H1 (cell line): ENCODE data around the gene EFCAB8. TPM values are rescaled to one million over a fixed set of nuclear protein-coding genes. Genes with fewer than 3 reads are reported as not detected.

Experiments
- CTCF ChIA-PET: fragments of 300-600 bp; sonication (Branson Sonifier 250); formaldehyde crosslinking; loops from one replicate; lab custom pipeline; 2021; ENCODE audit not compliant: partially characterized antibody; lab: Charles Lee
- POLR2A ChIA-PET: fragments of 300-600 bp; sonication (Branson Sonifier 250); formaldehyde crosslinking; loops from one replicate; lab custom pipeline; 2021; ENCODE audit warnings: inconsistent platforms; ENCODE audit not compliant: partially characterized antibody; lab: Charles Lee
- DNase-seq, 2 experiments: peaks; one replicate each; pipeline versions ENCODE4 v3.0.0 to v3.0.0-alpha.2; 2010 to 2022; ENCODE audit warnings: low spot score in 2 of 2, low read depth in 1 of 2, mixed read lengths in 1 of 2
- FAIRE-seq: peaks from 2 replicates; lab custom pipeline; 2011; peaks lifted over from hg19 to GRCh38; lab: Jason Lieb, UNC
- H2AFZ ChIP-seq: 2 replicates; pipeline ENCODE4 v1.8.1; 2012; ENCODE audit warnings: low read length, inconsistent platforms
- H2AK5ac ChIP-seq: 2 replicates; pipeline ENCODE4 v1.6.1; 2013; ENCODE audit warnings: low read depth, low read length
- H2BK120ac ChIP-seq: replicated peaks from 2 replicates; pipeline ENCODE3; 2013; ENCODE audit warnings: low read depth, low read length, inconsistent platforms
- H2BK12ac ChIP-seq: 2 replicates; pipeline ENCODE4 v1.6.1; 2013; ENCODE audit warnings: low read depth, low read length
- H2BK15ac ChIP-seq: 2 replicates; pipeline ENCODE4 v1.6.1; 2013; ENCODE audit warnings: low read length
- H2BK20ac ChIP-seq: 2 replicates; pipeline ENCODE4 v1.6.1; 2013; ENCODE audit warnings: low read length
- H2BK5ac ChIP-seq: 2 replicates; pipeline ENCODE4 v1.6.1; 2013; ENCODE audit warnings: low read depth, low read length
- H3K14ac ChIP-seq: 2 replicates; pipeline ENCODE4 v1.6.1; 2013; ENCODE audit warnings: inconsistent platforms; ENCODE audit not compliant: insufficient read length
- H3K18ac ChIP-seq: 2 replicates; pipeline ENCODE4 v1.6.1; 2013; ENCODE audit warnings: low read length; ENCODE audit errors: extremely low read depth
- H3K23ac ChIP-seq: 2 replicates; pipeline ENCODE4 v1.6.1; 2013; ENCODE audit warnings: inconsistent platforms; ENCODE audit not compliant: insufficient read length
- H3K23me2 ChIP-seq: 2 replicates; pipeline ENCODE4 v1.6.1; 2013; ENCODE audit warnings: low read depth, low read length
- H3K27ac ChIP-seq: 2 replicates; pipeline ENCODE4 v1.6.1; 2011; ENCODE audit warnings: low read depth, low read length, inconsistent platforms
- H3K27me3 ChIP-seq, 4 experiments: replicated peaks in 1 of 4; 1 replicate in 1 of 4; 2 replicates in 3 of 4; pipeline versions ENCODE4 v1.6.1 to v1.8.1; 2011 to 2013; ENCODE audit warnings: low read length in 3 of 4, mild to moderate bottlenecking in 3 of 4, inconsistent platforms in 2 of 4, mixed read lengths in 2 of 4, moderate library complexity in 1 of 4; ENCODE audit not compliant: control insufficient read depth in 3 of 4, insufficient read depth in 3 of 4; ENCODE audit errors: extremely low read depth in 1 of 4
- H3K36me3 ChIP-seq, 4 experiments: 2 replicates each; pipeline versions ENCODE4 v1.6.1 to v1.8.1; 2011 to 2013; ENCODE audit warnings: mild to moderate bottlenecking in 4 of 4, low read length in 3 of 4, moderate library complexity in 2 of 4, control low read depth in 1 of 4, inconsistent platforms in 1 of 4; ENCODE audit not compliant: insufficient read depth in 4 of 4, control insufficient read depth in 2 of 4
- H3K4ac ChIP-seq: replicated peaks from 2 replicates; pipeline ENCODE3; 2013; ENCODE audit warnings: low read length, low read depth, mixed read lengths, inconsistent platforms; ENCODE audit not compliant: insufficient read length
- H3K4me1 ChIP-seq, 4 experiments: replicated peaks in 1 of 4; 1 replicate in 1 of 4; 2 replicates in 3 of 4; pipeline versions ENCODE4 v1.6.1 to v1.8.1; 2011 to 2013; ENCODE audit warnings: low read length in 3 of 4, inconsistent platforms in 2 of 4, mixed read lengths in 1 of 4; ENCODE audit not compliant: insufficient read depth in 4 of 4, control insufficient read depth in 3 of 4
- H3K4me2 ChIP-seq, 2 experiments: 2 replicates each; pipeline versions ENCODE4 v1.6.1 to v1.8.1; 2011 to 2013; ENCODE audit warnings: low read depth in 2 of 2, low read length in 2 of 2, control low read depth in 1 of 2, inconsistent platforms in 1 of 2, mild to moderate bottlenecking in 1 of 2; ENCODE audit not compliant: insufficient read depth in 1 of 2
- H3K4me3 ChIP-seq, 4 experiments: fragments of 200-600, 300-600 bp in 1 of 4; sonication (generic), shearing (Covaris generic), sonication (Bioruptor Twin) in 1 of 4; 2 replicates each; pipeline versions ENCODE4 v1.5.1 to v1.8.1; 2011 to 2016; ENCODE audit warnings: low read length in 4 of 4, low read depth in 3 of 4, control low read depth in 2 of 4, inconsistent platforms in 2 of 4, mild to moderate bottlenecking in 2 of 4, mixed read lengths in 1 of 4, moderate library complexity in 1 of 4; ENCODE audit not compliant: insufficient read depth in 2 of 4; ENCODE audit errors: extremely low read depth in 1 of 4
- H3K56ac ChIP-seq: replicated peaks from 2 replicates; pipeline ENCODE3; 2013; ENCODE audit warnings: low read depth, mild to moderate bottlenecking, mixed read lengths, low read length, inconsistent platforms; ENCODE audit not compliant: insufficient read length
- H3K79me1 ChIP-seq: 2 replicates; pipeline ENCODE4 v1.6.1; 2013; ENCODE audit warnings: low read depth, low read length, control low read depth
- H3K79me2 ChIP-seq, 2 experiments: 2 replicates each; pipeline versions ENCODE4 v1.6.1 to v1.8.1; 2012 to 2013; ENCODE audit warnings: low read length in 2 of 2, mild to moderate bottlenecking in 2 of 2, inconsistent platforms in 1 of 2; ENCODE audit not compliant: insufficient read depth in 2 of 2, control insufficient read depth in 1 of 2
- H3K9ac ChIP-seq, 4 experiments: replicated peaks in 1 of 4; 1 replicate in 1 of 4; 2 replicates in 3 of 4; pipeline versions ENCODE4 v1.6.1 to v1.8.1; 2011 to 2013; ENCODE audit warnings: low read depth in 3 of 4, low read length in 3 of 4, control low read depth in 2 of 4, mild to moderate bottlenecking in 2 of 4, moderate library complexity in 2 of 4, inconsistent platforms in 1 of 4; ENCODE audit errors: extremely low read depth in 1 of 4
- H3K9me3 ChIP-seq, 2 experiments: 2 replicates each; pipeline versions ENCODE4 v1.6.1 to v1.8.1; 2012 to 2013; ENCODE audit warnings: mild to moderate bottlenecking in 2 of 2, moderate library complexity in 2 of 2, control low read depth in 1 of 2, inconsistent platforms in 1 of 2, low read depth in 1 of 2, low read length in 1 of 2, mixed read lengths in 1 of 2; ENCODE audit not compliant: insufficient read depth in 2 of 2
- H4K20me1 ChIP-seq, 2 experiments: replicated peaks in 1 of 2; 2 replicates each; pipeline versions ENCODE3 to v1.8.1; 2011 to 2013; ENCODE audit warnings: inconsistent platforms in 2 of 2, low read length in 2 of 2, mild to moderate bottlenecking in 1 of 2; ENCODE audit not compliant: insufficient read depth in 2 of 2, control insufficient read depth in 1 of 2
- H4K5ac ChIP-seq: 2 replicates; pipeline ENCODE4 v1.6.1; 2013; ENCODE audit warnings: low read length, low read depth, mixed read lengths, inconsistent platforms; ENCODE audit not compliant: insufficient read length
- H4K8ac ChIP-seq: 2 replicates; pipeline ENCODE4 v1.8.0; 2013; ENCODE audit warnings: mild to moderate bottlenecking, moderate library complexity, low read length, inconsistent platforms; ENCODE audit not compliant: insufficient read depth; ENCODE audit errors: extremely low read depth
- H4K91ac ChIP-seq: replicated peaks from 2 replicates; pipeline ENCODE3; 2013; ENCODE audit warnings: low read length, mixed read lengths, inconsistent platforms; ENCODE audit not compliant: insufficient read length
- BCL11A ChIP-seq, 2 experiments: IDR thresholded peaks; one replicate each; pipeline ENCODE4 v1.6.1; 2011; ENCODE audit warnings: low read depth in 2 of 2, low read length in 2 of 2, mild to moderate bottlenecking in 2 of 2
- CEBPB ChIP-seq: IDR thresholded peaks from 2 replicates; pipeline ENCODE4 v1.6.1; 2012; ENCODE audit warnings: low read depth, low read length
- HDAC2 ChIP-seq, 2 experiments: fragments of 300-600 bp in 1 of 2; sonication (generic) in 1 of 2; IDR thresholded peaks; 2 replicates each; pipeline ENCODE4 v1.6.1; 2011 to 2012; ENCODE audit warnings: low read depth in 2 of 2, low read length in 2 of 2, mild to moderate bottlenecking in 2 of 2, moderate library complexity in 2 of 2, borderline replicate concordance in 1 of 2, inconsistent platforms in 1 of 2
- WGBS, 2 experiments: shearing (Covaris generic) in 1 of 2; methylation state at CpG; one replicate each; pipeline versions ENCODE4 v1.1.6 to v1.1.7; 2013 to 2015; ENCODE audit warnings: low lambda C conversion rate in 2 of 2, mixed read lengths in 2 of 2, inconsistent platforms in 1 of 2, low coverage in 1 of 2, missing lambda C conversion rate in 1 of 2; ENCODE audit not compliant: insufficient replicate concordance in 2 of 2, insufficient coverage in 1 of 2, insufficient read length in 1 of 2; ENCODE audit errors: extremely low coverage in 1 of 2, missing lambda C conversion rate in 1 of 2; 5-methylcytosine and 5-hydroxymethylcytosine counted together
- polyA plus RNA-seq, 7 experiments: library from polyadenylated mRNA; depleted of rRNA in 3 of 7; stranded (reverse) in 5 of 7; unstranded in 2 of 7; fragments of >200 nt in 5 of 7; fragments of 200-250 nt in 2 of 7; gene quantifications; 1 replicate in 5 of 7; 2 replicates in 1 of 7; 4 replicates in 1 of 7; pipeline versions ENCODE4 v1.2.1 to v1.2.3, GENCODE V29; 2011 to 2013; ENCODE audit warnings: missing spikeins in 2 of 7, mixed read lengths in 2 of 7
- total RNA-seq: library from RNA; stranded (reverse); fragmentation: NEBNext Ultra II Directional; extraction: Animal tissue kit (Norgen Biotek cat#: 25700); gene quantifications from 2 replicates; pipeline ENCODE4 v1.2.1, GENCODE V29; 2021

The EFCAB8 gene
- total and polyA plus RNA-seq, 2 of the 8 experiments (the other 6 are each of a cell fraction or from before 2014, with no cell fraction given), result 0.06 to 0.20 TPM

DNA sequence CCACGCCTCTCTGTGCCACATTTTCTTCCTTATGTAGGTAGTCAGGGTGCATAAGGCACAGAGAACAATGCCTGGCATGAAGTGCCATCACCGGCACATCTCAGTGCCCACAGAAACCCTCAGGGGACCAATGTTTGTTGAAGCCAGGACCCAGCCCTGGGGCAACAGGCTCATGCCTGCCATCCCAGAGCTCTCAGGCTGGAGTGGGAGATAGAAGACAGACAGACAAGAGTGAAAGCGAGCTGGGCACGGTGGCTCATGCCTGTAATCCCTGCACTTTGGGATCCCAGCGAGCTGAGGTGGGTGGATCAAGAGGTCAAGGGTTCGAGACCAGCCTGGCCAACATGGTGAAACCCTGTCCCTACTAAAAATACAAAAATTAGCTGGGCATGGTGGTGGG lies 13.5 kb downstream of the EFCAB8 start:
- Histone ChIP-seq H3K36me3 (no peaks in the 10 kb centered on the region; a peak in 1 of 8 replicates), H3K23me2 (no peaks in the 10 kb centered on the region), H3K27me3 (no peaks in the 10 kb centered on the region), H3K79me2 (no peaks in the 10 kb centered on the region), H3K9me3 (no peaks in the 10 kb centered on the region), H3K27ac (no peak overlapping the region), H3K4ac (no peak overlapping the region), H4K91ac (no peak overlapping the region), H3K23ac (no peak overlapping the region), H2BK5ac (no peak overlapping the region), H3K79me1 (no peaks in the 10 kb centered on the region), H3K9ac (no peak overlapping the region), H2BK20ac (no peak overlapping the region), H4K8ac (no peak overlapping the region), H3K14ac (no peak overlapping the region), H3K4me2 (no peak overlapping the region), H3K18ac (no peak overlapping the region), H4K5ac (no peak overlapping the region), H2BK120ac (no peak overlapping the region), H3K56ac (no peak overlapping the region), H4K20me1 (no peaks in the 10 kb centered on the region), H3K4me1 (no peaks in the 10 kb centered on the region; a peak in 2 of 7 replicates), H2AK5ac (no peak overlapping the region), H2BK15ac (no peak overlapping the region), H2AFZ (no peak overlapping the region), H3K4me3 (no peak overlapping the region), H2BK12ac (no peak overlapping the region)
- WGBS, 2 experiments, result 87% methylated on average over 6 of the region's 6 CpGs; no CpG with 5 or more reads in 1 of the 2 experiments
- TF ChIP-seq BCL11A (IDR thresholded peaks at IDR 0.05; ENCODE audit: low read depth in 2 of 2, low read length in 2 of 2) (no peak), CEBPB (no peak), HDAC2 (IDR thresholded peaks at IDR 0.05; ENCODE audit: borderline replicate concordance in 1 of 2, low read depth in 2 of 2, low read length in 2 of 2) (no peak)
- FAIRE-seq (no peak), DNase-seq (no peak)
- ChIA-PET CTCF (interaction anchor here (1.1 to 2.1 kb wide), 3 partner anchors 22 to 224 kb away, joined by 3 to 9 read pairs (median 3); no protein-coding TSS in a partner anchor), POLR2A (interaction anchor here (0.7 to 1.4 kb wide), 3 partner anchors 35 to 61 kb away, joined by 3 read pairs; no protein-coding TSS in a partner anchor)
